Fibroblast of upper back skin (primary cell): ENCODE measurements around the gene SNX8.
"Not testable (repeated sequence)": the region's sequence is repeated elsewhere in the genome, so short reads cannot be mapped to it uniquely, and the experiment has no call there.

Source experiments
- DNase-seq: peaks from one replicate; pipeline ENCODE4 v3.0.0-alpha.2; 2013

Gene SNX8

DNA sequence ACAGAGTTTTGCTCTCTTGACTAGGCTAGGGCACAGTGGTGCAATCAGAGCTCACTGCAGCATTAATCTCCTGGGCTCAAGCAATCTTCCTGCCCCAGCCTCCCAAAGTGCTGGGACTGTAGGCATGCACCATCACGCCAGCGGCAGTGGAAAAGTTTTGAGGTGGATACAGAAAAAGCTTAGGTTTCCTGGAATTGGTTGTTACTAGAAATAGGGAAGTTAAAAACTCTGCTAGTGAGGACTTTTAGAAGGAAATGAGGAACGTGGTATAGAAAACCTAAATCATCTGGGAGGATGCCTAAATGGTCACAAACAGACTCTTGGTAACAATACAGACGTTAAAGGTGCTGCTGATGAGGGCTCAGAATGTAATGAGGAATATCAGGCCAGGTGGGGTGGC, 10.9 kb upstream of the SNX8 start:
- no peak for DNase-seq

DNA sequence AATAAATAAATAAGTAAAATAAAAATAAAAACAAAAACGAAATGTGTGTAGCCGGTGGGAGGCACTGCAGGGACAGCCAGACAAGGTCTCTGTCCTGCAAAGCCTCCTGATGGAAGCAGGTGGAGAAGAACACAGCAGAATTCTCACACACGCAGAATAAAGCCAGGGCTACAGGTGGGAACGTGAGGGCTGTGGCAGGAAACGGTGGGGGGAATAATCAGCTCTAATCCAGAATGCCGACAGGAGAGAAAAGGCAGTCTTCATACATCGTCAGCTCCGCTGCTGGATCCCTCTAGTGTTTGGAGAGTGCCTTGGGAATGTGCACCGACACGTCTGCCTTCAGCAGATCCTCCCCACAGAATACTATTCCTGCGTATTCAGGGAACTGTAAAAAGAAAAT, 6.8 kb upstream of the SNX8 start:
- DNase-seq = no peak

DNA sequence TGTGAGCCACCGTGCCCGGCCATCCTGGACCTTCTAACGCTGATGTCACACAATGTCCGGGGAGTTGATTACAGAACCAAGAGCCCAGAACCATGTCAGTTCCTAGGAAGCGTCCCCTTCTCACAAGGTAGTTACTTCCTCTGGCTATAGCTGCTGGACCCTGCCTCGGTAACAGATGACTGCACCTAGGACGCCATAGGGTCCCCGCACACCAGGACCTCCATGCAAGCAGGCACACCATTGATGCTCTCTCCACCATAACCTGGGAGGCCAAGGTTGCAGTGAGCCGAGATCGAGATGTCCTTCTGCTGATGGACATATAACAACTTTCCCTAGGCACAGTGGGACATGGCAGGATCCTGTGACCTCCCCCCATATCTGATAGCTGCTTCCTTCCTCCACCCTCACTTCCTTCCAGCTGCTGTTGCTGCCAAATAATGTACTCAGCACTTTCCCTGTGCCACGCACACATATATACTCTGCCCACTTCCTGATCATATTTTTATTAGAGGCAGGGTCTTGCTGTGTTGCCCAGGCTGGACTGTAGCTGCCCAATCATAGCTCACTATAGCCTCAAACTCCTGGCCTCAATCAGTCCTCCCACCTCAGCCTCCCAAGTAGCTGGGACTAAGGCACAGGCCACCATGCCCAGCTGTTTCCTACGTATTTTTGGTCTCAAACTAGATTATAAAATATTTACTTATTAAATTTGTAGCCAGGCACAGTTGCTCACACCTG, 3.5 kb upstream of the SNX8 start:
- DNase-seq = no peak

DNA sequence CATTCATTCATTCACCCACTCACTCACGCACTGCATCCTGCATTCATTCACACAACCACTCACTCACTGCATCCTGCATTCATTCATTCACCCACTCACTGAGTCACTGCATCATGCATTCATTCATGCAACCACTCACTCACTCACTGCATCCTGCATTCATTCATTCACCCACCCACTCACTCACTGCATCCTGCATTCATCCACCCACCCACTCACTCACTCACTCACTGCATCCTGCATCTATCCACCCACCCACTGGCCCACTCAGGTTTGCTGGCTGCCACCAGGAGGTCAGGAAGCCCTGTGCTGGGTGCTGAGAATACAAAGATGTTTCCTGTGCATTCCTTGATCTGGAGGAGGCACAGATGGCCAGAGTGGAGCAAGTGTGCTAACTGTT, 2.3 kb upstream of the SNX8 start:
- no peak for DNase-seq

DNA sequence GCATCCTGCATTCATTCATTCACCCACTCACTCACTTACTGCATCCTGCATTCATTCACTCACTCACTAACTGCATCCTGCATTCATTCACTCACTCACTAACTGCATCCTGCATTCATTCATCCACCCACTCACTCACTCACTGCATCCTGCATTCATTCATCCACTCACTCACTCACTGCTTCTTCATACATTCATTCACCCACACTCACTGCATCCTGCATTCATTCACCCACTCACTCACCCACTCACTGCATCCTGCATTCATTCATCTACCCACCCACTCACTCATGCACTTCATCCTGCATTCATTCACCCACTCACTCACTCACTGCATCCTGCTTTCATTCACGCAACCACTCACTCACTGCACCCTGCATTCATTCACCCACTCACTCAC, 1.5 kb upstream of the SNX8 start:
- no peak for DNase-seq

DNA sequence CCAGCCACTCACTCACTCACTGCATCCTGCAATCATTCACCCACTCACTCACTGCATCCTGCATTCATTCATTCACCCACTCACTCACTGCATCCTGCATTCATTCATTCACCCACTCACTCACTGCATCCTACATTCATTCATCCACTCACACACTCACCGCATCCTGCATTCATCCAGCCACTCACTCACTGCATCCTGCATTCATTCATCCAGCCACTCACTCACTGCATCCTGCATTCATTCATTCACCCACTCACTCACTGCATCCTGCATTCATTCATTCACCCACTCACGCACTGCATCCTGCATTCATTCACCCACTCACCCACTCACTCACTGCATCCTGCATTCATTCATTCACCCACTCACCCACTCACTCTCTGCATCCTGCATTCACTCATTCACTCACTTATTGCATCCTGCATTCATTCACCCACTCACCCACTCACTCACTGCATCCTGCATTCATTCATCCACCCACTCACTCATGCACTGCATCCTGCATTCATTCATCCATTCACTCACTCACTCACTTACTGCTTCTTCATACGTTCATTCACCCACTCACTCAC, 802 bp upstream of the SNX8 start:
- DNase-seq = not testable (repeated sequence)

DNA sequence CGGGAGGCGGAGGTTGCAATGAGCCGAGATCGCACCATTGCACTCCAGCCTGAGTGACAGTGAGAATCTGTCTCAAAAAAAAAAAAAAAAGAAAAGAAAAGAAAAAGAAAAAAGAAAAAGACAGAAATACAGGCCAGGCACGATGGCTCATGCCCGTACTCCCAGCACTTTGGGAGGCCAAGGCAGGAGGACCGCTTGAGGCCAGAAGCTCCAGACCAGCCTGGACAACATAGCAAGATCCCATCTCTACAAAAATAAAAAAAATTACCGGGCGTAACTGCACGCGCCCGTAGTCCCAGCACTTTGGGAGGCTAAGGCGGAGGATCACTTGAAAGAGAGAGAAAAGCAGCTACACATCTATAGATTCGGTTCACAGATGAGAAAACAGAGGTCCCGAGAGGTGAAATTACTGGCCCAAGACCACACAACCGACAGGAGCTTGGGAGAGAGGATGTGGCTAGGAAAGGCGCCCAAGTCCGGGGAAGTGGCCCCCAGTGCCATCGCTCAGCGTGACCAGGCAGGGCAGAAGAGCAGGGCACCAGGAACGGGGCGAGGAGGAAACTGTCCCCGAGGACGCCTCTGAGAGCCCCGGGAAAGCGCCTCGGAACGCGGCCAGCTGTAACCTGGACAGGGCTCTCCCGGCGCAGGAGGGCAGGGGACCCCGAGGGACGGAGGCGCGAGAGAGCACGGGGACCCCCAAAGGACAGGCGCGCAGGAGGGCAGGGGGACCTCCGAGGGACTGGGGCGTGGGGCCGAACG, 612 bp downstream of the SNX8 start:
- DNase-seq = no peak

DNA sequence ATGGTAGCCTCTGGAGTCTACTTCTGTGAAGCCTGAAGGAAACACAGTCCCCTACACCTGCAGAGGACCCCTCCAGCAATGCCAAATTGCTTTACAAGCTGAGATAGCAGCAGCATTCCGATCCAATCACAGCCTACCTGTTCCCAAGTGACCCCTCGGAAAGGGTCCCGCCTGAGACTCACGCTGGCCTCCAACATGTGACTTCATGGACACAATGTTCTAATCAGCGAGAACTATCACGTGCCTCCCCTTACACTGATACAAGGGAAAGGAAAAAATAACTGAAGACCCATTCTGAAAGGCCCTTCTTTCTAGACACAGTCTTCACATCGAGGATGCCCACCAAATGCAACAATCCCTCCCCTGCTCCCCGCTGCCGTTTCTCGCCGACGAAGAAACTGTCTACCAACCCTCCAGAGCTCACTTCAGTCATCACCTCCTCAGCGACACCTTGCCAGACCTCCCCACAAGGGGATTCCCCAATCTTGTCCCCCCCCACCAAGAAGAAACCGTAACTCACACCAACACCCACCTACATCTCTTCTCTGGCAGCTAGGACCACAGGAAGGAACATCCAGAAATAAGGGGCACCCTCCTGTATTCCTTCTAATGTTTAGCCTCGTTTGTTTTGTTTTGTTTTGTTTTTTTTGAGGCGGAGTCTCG, 1.8 kb downstream of the SNX8 start:
- no peak for DNase-seq

DNA sequence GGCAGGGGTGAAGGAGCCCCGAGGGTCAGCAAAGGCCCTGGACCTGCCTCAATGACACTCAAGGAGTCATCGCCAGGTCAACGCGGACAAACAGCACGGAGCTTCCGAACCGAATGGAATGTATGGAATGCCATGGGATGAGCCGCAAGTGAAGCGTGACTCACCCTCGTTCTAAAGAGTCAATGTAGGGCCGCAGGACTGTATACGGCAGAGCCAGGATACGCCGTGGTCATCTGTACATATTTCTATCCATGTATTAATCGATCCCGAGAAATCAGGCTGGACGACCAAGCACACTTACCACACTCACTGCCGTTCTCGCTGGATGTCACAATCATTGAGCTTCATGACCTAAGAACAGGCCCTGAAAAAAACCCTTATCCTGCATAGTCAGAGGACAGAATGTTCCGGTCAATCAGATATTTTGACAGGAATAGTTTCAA, 4.3 kb downstream of the SNX8 start:
- DNase-seq = peak; percentile 91

DNA sequence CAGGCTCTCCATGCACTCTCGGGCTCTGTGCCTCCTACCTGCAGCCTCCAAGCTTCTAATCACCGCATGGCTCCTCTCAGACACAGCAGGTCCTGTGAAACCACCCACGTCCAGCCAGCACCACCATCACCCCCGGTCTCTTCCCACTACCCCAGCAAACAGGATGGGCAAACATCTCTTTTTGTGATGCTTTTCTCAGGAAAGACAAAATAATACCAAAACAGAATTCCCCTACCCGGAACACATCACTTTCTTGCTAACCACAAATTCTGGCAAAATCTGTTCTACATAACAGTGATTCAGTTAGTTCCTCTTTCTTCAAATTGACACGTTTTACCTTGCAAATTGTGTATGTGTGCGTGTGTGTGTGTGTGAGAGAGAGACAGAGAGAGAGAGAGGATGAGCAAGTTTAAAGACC, 6.5 kb downstream of the SNX8 start:
- no peak for DNase-seq

DNA sequence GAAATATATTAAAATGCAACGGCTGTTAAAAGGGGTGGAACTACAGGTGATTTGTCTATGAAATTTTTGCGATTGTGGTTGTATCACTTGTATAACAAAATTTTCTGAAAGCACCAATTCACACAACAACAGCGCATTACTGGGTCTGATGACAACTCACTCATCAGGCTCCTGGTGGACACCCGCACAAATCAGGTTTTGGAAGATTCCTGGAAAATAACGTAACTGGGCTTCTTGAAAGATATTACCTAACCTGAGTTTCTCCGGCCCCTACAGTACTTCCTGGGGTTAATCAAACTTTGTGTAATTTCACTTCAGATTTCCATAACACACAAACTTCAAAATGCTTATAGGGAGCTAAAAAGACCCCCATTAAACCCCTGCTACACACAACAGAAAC, 7.6 kb downstream of the SNX8 start:
- no peak for DNase-seq

DNA sequence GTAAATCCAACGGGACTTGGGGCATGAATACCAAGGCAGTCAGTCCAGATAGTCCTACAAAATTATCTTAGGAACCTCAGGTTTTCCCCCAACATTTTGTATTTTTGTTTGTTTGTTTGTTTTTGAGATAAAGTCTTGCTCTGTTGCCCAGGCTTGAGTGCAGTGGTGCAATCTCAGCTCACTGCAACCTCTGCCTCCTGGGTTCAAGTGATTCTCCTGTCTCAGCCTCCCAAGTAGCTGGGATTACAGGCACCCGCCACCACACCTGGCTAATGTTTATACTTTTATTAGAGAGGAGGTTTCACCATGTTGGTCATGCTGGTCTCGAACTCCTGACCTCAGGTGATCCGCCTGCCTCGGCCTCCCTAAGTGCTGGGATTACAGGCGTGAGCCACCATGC, 9.0 kb downstream of the SNX8 start:
- not testable (repeated sequence) for DNase-seq

DNA sequence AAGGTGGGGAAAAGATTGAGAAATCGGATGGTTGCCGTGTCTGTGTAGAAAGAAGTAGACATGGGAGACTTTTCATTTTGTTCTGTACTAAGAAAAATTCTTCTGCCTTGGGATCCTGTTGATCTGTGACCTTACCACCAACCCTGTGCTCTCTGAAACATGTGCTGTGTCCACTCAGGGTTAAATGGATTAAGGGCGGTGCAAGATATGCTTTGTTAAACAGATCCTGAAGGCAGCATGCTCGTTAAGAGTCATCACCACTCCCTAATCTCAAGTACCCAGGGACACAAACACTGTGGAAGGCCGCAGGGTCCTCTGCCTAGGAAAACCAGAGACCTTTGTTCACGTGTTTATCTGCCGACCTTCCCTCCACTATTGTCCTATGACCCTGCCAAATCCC, 10.7 kb downstream of the SNX8 start:
- DNase-seq = not testable (repeated sequence)

DNA sequence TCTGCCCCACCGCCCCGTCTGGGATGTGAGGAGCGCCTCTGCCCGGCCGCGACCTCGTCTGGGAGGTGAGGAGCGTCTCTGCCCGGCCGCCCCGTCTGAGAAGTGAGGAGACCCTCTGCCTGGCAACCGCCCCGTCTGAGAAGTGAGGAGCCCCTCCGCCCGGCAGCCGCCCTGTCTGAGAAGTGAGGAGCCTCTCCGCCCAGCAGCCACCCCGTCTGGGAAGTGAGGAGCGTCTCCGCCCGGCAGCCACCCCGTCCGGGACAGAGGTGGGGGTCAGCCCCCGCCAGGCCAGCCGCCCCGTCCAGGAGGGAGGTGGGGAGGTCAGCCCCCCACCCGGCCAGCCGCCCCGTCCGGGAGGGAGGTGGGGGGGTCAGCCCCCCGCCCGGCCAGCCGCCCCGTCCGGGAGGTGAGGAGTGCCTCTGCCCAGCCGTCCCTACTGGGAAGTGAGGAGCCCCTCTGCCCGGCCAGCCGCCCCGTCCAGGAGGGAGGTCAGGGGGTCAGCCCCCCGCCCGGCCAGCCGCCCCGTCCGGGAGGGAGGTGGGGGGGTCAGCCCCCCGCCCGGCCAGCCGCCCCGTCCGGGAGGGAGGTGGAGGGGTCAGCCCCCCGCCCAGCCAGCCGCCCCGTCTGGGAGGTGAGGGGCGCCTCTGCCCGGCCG, 11.4 kb downstream of the SNX8 start:
- not testable (repeated sequence) for DNase-seq

DNA sequence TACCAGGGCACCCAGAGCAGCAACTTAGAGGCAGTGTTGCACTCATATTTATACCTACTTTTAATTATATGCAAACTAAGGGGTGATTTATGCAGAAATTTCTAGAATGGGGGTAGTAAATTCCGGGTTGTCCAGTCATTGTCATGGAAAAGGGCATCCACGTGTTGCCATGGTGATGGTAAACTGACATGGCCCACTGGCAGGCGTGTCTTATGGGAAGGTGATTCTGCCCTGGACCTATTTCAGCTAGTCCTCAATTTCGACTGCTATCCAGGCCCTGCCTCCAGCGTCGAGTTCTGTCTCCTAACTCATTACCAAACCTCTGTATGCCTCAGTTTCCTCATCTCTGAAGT, 12.8 kb downstream of the SNX8 start:
- no peak for DNase-seq

DNA sequence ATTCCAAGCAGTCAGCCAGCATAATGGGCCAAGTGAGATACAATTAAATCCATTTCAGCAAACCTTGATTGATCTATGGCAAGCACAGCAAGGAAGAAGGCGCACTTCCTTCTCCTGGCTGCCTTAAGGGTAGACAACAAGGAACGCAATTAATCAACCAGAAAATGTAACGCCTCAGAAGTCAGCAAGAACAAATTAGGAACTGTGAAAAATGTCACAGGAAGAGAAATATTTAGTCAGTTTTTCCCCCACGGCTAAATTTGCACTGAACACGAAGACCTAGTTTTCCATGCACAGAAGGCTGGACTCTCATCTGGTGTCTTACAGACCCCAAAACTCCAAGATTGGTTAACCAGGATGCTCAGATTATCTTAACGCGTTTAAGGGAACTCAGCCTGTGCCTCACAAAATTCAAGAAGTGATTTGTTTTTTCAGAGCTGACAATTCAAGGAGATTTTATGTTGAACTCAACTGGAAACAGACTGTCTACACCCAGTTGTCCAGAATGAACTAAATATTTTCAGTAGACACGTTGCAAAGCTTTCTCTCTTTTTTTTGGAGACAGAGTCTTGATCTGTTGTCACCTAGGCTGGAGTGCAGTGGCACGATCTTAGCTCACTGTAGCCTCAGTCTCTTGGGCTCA, 14.2 kb downstream of the SNX8 start:
- DNase-seq = no peak

DNA sequence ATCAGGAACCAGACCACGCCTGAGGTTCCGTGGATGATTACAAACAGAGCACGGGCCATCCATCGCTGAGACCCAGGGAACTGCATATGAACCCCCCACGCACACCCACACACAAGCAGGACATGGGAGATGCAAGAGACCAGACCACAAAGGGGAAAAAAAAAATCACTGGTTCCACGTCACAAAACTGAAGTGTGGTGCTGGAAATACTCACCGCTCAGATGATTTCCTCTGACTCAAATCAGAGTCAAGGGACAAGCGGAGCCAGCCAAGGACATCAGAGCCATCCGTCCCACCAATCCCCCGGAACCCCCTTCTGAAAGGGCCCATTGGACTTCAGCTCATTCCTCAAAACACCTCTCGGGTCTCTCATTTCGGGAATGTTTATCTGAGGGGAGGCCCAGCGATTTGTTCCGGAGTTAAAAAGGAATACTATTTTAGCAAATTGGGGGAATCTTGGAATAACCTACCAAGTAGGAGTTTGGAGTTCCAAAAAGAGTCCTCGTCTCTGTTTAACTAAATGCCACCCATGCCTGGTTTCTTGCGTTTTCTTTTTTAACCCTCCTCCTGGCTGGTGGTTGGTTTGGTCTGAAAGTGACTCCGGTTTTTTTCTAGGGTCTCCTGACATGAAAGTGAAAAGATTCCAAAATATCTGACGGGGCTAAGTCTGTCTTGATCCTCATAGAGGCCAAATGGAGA, 15.0 kb downstream of the SNX8 start:
- peak; percentile 74 for DNase-seq

DNA sequence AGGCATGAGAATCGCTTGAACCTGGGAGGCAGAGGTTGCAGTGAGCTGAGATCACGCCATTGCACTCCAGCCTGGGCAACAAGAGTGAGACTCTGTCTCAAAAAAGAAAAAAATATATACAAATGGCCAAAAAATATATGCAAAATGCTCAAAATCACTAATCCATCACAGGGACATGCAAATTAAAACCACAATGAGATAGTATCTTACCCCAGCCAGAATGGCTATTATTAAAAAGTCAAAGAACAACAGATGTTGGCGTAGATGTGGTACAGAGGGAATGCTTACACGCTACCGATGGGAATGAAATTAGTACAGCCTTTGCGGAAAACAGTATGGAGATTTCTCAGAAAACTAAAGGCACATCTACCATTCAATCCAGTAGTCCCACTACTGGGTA, 17.4 kb downstream of the SNX8 start:
- DNase-seq = no peak

DNA sequence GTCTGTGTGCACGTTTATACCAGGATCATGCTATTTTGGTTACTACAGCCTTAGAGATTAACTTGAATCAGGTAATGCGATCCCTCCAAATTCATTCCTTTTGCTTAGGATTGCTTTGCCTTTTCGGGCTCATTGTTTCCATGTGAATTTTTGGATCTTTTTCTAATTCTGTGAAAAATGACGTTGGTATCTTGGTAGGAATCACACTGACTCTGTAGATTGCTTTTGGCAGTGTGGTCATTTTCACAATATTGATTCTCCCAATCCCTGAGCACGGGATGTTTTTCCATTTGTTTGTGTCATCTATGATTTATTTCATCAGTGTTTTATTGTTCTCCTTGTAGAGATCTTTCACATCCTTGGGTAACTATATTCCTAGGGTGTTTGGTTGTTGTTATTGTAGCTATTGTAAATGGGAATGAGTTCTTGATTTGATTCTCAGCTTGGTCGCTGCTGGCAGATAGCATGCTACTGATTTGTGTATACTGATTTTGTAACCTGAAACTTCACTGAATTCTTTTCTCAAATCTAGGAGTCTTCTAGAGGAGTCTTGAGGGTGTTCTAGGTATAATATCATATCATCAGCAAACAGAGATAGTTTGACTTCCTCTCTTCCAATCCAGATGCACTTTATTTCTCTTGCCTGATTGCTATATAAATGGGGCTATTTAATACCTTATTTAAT, 18.2 kb downstream of the SNX8 start:
- no peak for DNase-seq

DNA sequence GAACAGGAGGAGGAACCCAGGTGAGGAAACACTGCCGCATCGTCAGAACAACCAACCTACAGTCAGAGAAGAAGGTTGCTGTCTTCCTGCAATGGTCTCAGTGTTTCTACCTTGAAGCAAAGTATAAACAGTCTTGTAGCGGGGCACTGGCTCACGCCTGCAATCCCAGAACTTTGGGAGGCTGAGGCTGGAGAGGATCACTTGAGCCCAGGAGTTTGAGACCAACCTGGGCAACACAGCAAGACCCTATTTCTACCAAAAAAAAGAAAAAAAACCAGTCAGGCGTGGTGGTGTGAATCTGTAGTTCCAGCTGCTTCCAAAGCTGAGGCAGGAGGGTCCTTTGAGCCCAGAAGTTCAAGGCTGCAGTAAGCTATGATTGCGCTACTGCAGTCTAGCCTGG, 23.4 kb downstream of the SNX8 start:
- DNase-seq = no peak

DNA sequence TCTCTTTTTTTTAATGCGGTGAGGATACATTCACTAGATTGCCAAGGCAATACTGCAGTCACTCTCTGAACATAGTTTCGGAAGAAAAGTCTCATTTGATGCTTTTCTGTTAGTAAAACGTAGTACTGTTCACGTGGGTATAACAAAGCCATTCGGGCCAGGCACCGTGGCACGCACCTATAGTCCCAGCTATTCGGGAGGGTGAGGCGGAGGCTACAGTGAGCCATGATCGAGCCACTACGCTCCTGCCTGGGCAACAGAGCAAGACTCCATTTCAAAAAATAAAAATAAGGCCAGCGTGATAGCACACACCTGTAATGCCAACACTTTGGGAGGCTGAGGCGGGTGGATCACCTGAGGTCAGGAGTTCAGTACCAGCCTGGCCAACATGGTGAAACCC, 24.6 kb downstream of the SNX8 start:
- no peak for DNase-seq
